ENCODE measurements around the gene MYADM. TPM values are rescaled to one million over a fixed set of nuclear protein-coding genes. Genes with fewer than 3 reads are reported as not detected.
A peak's percentile ranks its signal among the peaks of the same experiment; 100 is the strongest.
"Not testable (repeated sequence)": the region's sequence is repeated elsewhere in the genome, so short reads cannot be mapped to it uniquely, and the experiment has no call there.

Gene MYADM
- polyA plus RNA-seq (ENCODE audit: low read depth in 6 of 6): 10 to 100 TPM; 13.8 to 56.4 (median 34.9) TPM

DNA sequence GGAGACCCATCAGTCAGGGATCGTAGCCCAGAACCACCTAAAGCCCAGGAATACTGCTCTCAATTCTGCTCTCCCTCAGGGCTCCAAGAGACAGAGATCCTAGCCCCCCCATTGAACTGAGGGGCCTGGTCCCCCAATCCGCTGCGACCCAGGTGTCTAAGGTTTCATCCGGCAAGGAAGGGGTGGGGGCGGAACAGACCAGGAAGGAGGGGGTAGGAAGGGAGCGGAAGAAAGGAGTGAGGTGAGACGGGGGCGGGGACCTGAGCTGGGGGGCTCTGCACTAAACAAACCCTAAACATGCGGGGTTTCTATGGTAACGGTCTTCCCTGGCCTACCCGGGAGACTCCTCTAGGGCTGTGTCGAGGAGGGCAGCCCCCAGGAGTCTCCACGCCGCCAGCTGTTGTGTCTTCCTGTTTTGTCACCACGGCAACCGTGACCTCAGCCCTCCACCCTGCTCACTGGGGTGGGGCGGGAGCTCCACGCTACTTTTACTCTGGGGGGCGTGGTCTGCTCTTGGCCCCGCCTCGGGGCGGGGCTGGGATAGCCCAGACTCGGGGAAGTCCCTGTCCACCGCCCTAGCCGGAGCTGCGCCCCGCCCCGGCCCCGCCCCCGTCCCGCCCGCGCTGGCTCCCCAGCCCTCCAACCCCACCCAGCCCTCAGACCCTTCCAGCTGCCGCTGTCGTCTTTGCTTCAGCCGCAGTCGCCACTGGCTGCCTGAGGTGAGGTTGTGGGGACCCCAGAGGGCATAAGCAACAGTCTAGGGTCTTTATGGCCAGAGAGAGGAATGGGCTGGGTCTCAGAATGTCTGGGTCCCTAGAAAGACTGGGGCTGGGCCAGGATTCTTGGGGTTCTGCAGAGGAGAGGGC lies at the start of gene MYADM:
Gene MYADM (plus strand): TSS at position 659 of the 866 bp plus-strand sequence. CDS start 5,647 bp downstream, outside the sequence.
- Mint-ChIP-seq H3K36me3 (peaks cover 5 to 16% of the 10 kb centered on the region in 2 donors), H3K9me3 (no peaks in the 10 kb centered on the region), H3K4me3 (peak within 1 kb of the TSS; percentile 88 to 99 (median 96)), H3K27ac (peak within 1 kb of the TSS; percentile 100), H3K27me3 (peaks cover 0 to 8% (median 5%) of the 10 kb centered on the region in 3 donors), H3K4me1 (peaks cover 34 to 62% (median 53%) of the 10 kb centered on the region in 3 donors)
- DNase-seq (peak; percentile 100), ATAC-seq (ENCODE audit: low read depth in 2 of 2) (peak; percentile 61 to 67)

- Mint-ChIP-seq H3K9me3 (no peaks in the 10 kb centered on the region), H3K27me3 (peaks cover 3 to 5% (median 3%) of the 10 kb centered on the region in 3 donors), H3K4me1 (peaks cover 0 to 2% (median under 1%) of the 10 kb centered on the region in 3 donors), H3K36me3 (no peaks in the 10 kb centered on the region), H3K4me3 (no peak overlapping the region), H3K27ac (no peak overlapping the region)
- no peak for ATAC-seq (ENCODE audit: low read depth in 2 of 2)
- no peak for DNase-seq
These were observed 48.9 kb upstream of the MYADM start for GRCh38 chr19:53818756-53819155.

DNA sequence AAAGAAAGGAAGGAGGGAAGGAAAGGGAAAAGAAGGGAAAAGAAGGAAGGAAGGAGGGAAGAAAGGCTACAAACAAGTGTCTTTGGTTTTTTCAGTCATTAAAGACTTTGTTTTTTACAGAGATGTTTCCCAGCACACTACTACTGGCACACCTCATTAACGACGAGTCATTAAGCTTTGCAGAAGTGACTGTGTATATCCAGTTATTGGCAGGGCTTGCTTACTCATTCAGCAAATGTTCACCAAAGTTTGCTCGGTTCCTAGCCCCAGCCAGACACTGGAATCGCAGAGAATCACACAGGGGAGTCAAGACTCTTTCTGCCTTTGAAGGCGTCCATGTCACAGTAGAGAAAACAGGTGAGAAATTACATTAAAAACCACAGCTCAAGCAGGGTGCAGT lies 47.8 kb upstream of the MYADM start:
- Mint-ChIP-seq H3K4me1 (peaks cover 0 to 13% (median 10%) of the 10 kb centered on the region in 3 donors), H3K27ac (peak overlapping the region in 1 of 6 donors; percentile 95), H3K36me3 (no peaks in the 10 kb centered on the region), H3K27me3 (peaks cover 8 to 14% (median 13%) of the 10 kb centered on the region in 3 donors), H3K9me3 (no peaks in the 10 kb centered on the region), H3K4me3 (peak overlapping the region in 1 of 8 donors; percentile 70)
- ATAC-seq (ENCODE audit: low read depth in 2 of 2) (no peak), DNase-seq (no peak)

DNA sequence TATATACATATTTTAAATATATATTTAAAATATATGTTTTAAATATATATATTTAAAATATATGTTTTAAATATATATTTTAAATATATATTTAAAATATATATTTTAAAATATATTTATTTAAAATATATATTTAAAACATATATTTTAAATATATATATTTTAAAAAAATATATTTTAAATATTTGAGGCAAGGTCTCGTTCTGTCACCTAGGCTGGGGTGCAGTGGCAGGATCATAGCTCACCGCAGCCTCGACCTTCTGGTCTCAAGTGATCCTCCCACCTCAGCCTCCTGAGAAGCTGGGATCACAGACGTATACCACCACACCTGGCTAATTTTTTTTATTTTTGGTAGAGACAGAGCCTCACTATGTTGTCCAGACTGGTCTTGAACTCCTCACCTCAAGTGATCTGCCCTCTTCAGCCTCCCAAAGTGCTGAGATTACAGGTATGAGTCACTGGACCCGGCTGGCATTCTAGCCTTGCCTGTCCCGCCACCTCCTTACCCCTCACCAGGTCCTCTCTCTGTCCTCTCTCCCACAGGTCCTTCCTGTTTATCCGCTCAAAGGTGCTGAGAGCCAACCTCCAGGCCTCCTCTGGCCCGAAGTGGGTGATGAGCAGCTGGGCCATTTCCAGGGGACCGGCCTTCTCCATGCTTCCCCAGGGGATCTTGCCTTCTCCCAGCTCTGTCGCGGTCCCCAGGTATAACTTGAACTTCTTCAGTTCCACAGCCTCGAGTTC lies 44.1 kb upstream of the MYADM start:
- H3K9me3 Mint-ChIP-seq: peaks cover 0 to 2% (median 0%) of the 10 kb centered on the region in 7 donors
- H3K27ac Mint-ChIP-seq: no peak overlapping the region
- H3K4me3 Mint-ChIP-seq: no peak overlapping the region
- H3K36me3 Mint-ChIP-seq: no peaks in the 10 kb centered on the region
- ATAC-seq (ENCODE audit: low read depth in 2 of 2) (no peak), DNase-seq (no peak)
- H3K27me3 Mint-ChIP-seq: peaks cover 18 to 30% (median 20%) of the 10 kb centered on the region in 3 donors
- H3K4me1 Mint-ChIP-seq: peaks cover 0 to 14% (median 10%) of the 10 kb centered on the region in 3 donors

DNA sequence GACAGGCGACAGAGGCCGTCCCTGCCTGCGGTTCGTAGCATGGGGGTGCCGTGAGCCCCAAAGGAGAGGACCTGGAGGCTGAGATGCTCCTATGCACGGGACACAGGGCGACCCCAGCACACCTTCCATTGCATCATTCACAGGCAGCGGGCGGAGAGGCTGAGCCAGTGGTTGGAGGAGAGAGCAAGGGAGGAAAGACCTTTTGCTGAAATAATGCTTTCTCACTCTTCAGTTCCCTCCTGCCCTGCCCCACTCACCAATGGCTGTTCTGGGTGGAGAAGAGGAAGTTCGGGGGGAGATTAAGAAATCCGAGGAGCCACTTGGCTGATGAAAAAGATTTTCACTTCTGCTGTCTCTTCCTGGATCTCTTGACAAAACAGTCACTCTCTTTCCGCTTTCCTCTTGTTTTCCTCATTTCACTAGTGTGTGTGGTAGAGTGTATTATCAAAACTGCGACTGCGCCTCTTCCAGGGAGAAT lies 43.5 kb upstream of the MYADM start, which contains the start of gene NLRP12:
Gene NLRP12 (minus strand): TSS at position 181 of the 478 bp plus-strand sequence. CDS start 140 bp downstream, at position 41.
- no peak within 1 kb of the TSS for H3K27ac Mint-ChIP-seq
- DNase-seq: no peak
- H3K4me1 Mint-ChIP-seq: peaks cover 0 to 14% (median 10%) of the 10 kb centered on the region in 3 donors
- no peak for ATAC-seq (ENCODE audit: low read depth in 2 of 2)
- peaks cover 24 to 30% (median 24%) of the 10 kb centered on the region in 3 donors for H3K27me3 Mint-ChIP-seq
- H3K4me3 Mint-ChIP-seq: no peak within 1 kb of the TSS
- peaks cover 0 to 2% (median 0%) of the 10 kb centered on the region in 7 donors for H3K9me3 Mint-ChIP-seq
- H3K36me3 Mint-ChIP-seq: no peaks in the 10 kb centered on the region

DNA sequence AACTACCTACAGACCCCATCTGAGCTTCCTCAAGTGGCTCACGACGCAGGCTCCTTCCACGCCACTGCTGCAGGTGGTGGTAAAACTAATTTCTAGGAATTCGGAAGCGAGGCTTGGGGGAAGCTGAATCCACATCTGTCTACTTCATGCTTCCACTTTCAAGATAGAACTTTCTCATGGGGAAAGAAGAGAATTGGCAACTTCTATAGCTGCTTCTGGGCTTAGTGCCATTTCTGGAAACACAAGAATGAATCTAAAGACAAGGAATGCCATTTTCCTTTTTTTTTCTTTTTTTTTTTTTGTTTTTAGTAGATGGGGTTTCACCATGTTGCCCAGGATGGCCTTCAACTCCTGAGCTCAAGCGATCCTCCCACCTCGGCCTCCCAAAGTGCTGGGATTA lies 40.8 kb upstream of the MYADM start:
- Mint-ChIP-seq H3K9me3 (peaks cover 0 to 2% (median 0%) of the 10 kb centered on the region in 7 donors), H3K27me3 (peaks cover 35 to 50% (median 41%) of the 10 kb centered on the region in 3 donors), H3K4me1 (peaks cover 0 to 14% (median 10%) of the 10 kb centered on the region in 3 donors), H3K4me3 (no peak overlapping the region), H3K36me3 (no peaks in the 10 kb centered on the region), H3K27ac (no peak overlapping the region)
- DNase-seq (no peak), ATAC-seq (ENCODE audit: low read depth in 2 of 2) (no peak)

DNA sequence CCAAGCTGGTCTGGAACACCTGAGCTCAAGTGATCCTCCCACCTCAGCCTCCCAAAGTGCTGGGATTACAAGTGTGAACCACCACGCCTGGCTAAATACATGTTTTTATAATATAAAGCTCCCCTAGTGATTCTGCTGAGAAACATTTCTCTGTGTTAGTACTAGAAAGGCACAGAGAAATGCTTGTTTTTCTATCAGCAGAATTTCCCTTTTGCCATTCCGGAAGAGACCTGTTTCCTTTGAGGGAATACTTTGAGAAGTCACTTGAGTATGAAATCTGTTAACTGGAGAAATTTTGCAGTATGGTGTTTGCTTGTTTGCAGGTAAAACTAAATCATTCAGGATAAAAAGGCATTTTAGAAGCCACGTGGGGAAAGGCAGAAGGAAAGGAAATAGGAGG lies 39.2 kb upstream of the MYADM start:
- Mint-ChIP-seq H3K27me3 (peaks cover 50 to 66% (median 57%) of the 10 kb centered on the region in 3 donors), H3K4me1 (peaks cover 0 to 15% (median 10%) of the 10 kb centered on the region in 3 donors), H3K36me3 (no peaks in the 10 kb centered on the region), H3K9me3 (peaks cover 0 to 2% (median 0%) of the 10 kb centered on the region in 7 donors), H3K4me3 (peak overlapping the region in 1 of 8 donors; percentile 43), H3K27ac (peak overlapping the region in 1 of 6 donors; percentile 27)
- DNase-seq (no peak), ATAC-seq (ENCODE audit: low read depth in 2 of 2) (no peak)

- DNase-seq; H3K27ac Mint-ChIP-seq; H3K4me3 Mint-ChIP-seq; H3K36me3 Mint-ChIP-seq; H3K9me3 Mint-ChIP-seq; ATAC-seq (ENCODE audit: low read depth in 2 of 2); H3K4me1 Mint-ChIP-seq: not testable (repeated sequence)
- H3K27me3 Mint-ChIP-seq: peaks cover 40 to 66% (median 66%) of the 10 kb centered on the region in 3 donors
These were observed 34.8 kb upstream of the MYADM start for GRCh38 chr19:53832861-53833260.

GRCh38 chr19:53838446-53838845 lies 29.2 kb upstream of the MYADM start:
- ATAC-seq (ENCODE audit: low read depth in 2 of 2); H3K27ac Mint-ChIP-seq; DNase-seq: not testable (repeated sequence)

GRCh38 chr19:53840241-53840640 lies 27.4 kb upstream of the MYADM start:
- not testable (repeated sequence) for H3K9me3 Mint-ChIP-seq; H3K36me3 Mint-ChIP-seq; H3K4me3 Mint-ChIP-seq; H3K4me1 Mint-ChIP-seq; DNase-seq; ATAC-seq (ENCODE audit: low read depth in 2 of 2); H3K27ac Mint-ChIP-seq
- peaks cover 13 to 19% (median 13%) of the 10 kb centered on the region in 3 donors for H3K27me3 Mint-ChIP-seq

More at GRCh38 chr19:53838446-53838845, 29.2 kb upstream of the MYADM start:
- H3K9me3 Mint-ChIP-seq, H3K4me1 Mint-ChIP-seq, H3K36me3 Mint-ChIP-seq, H3K4me3 Mint-ChIP-seq: not testable (repeated sequence)
- peaks cover 17 to 37% (median 31%) of the 10 kb centered on the region in 3 donors for H3K27me3 Mint-ChIP-seq

- peaks cover 18 to 24% (median 18%) of the 10 kb centered on the region in 3 donors for H3K27me3 Mint-ChIP-seq
- H3K4me1 Mint-ChIP-seq; DNase-seq; ATAC-seq (ENCODE audit: low read depth in 2 of 2); H3K36me3 Mint-ChIP-seq; H3K4me3 Mint-ChIP-seq; H3K27ac Mint-ChIP-seq; H3K9me3 Mint-ChIP-seq: not testable (repeated sequence)
These were observed 26.8 kb upstream of the MYADM start for GRCh38 chr19:53840914-53841313.

- no peak overlapping the region for H3K4me3 Mint-ChIP-seq
- no peak overlapping the region for H3K27ac Mint-ChIP-seq
- peaks cover 0 to 8% of the 10 kb centered on the region in 2 donors for H3K36me3 Mint-ChIP-seq
- H3K4me1 Mint-ChIP-seq: peaks cover 0 to 7% (median 5%) of the 10 kb centered on the region in 3 donors
- H3K9me3 Mint-ChIP-seq: peaks cover 0 to 5% (median 0%) of the 10 kb centered on the region in 7 donors
- ATAC-seq (ENCODE audit: low read depth in 2 of 2) (no peak), DNase-seq (no peak)
- peaks cover 31 to 35% (median 32%) of the 10 kb centered on the region in 3 donors for H3K27me3 Mint-ChIP-seq
These were observed 22.8 kb upstream of the MYADM start for GRCh38 chr19:53844849-53845246.

DNA sequence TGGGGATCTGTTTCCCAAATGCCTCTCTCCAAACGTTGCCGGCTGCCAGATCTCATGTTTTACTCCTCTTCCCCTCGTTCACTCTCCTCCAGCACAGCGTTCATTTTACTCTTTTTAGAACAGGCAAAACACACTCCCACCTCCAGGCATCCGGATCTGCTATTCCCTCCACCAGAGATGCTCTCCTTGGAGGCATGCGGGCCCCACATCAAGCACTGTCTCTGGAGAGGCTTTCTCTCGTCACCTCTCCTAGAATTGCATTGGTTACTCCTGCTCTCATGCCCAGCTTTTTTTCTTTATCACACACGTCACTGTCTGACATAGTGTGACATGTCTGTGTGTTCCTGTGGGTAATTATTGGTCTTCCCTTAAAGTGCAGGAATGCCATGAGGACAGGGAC lies 20.1 kb upstream of the MYADM start:
- H3K27me3 Mint-ChIP-seq: peaks cover 35 to 48% (median 42%) of the 10 kb centered on the region in 3 donors
- ATAC-seq (ENCODE audit: low read depth in 2 of 2) (no peak), DNase-seq (no peak)
- no peak overlapping the region for H3K4me3 Mint-ChIP-seq
- H3K27ac Mint-ChIP-seq: no peak overlapping the region
- peaks cover 0 to 5% (median 0%) of the 10 kb centered on the region in 7 donors for H3K9me3 Mint-ChIP-seq
- H3K4me1 Mint-ChIP-seq: peaks cover 4 to 8% (median 7%) of the 10 kb centered on the region in 3 donors
- peaks cover 0 to 8% of the 10 kb centered on the region in 2 donors for H3K36me3 Mint-ChIP-seq
